ENCODE data around the gene PPP1R3F. TPM values are rescaled to one million over a fixed set of nuclear protein-coding genes. Genes with fewer than 3 reads are reported as not detected.

The PPP1R3F gene
- total and polyA plus RNA-seq, 9 of the 15 experiments (the other 6 are each of a cell fraction or from before 2014, with no cell fraction given): 0.03 to 0.91 (median 0.43) TPM; not detected in 1

DNA sequence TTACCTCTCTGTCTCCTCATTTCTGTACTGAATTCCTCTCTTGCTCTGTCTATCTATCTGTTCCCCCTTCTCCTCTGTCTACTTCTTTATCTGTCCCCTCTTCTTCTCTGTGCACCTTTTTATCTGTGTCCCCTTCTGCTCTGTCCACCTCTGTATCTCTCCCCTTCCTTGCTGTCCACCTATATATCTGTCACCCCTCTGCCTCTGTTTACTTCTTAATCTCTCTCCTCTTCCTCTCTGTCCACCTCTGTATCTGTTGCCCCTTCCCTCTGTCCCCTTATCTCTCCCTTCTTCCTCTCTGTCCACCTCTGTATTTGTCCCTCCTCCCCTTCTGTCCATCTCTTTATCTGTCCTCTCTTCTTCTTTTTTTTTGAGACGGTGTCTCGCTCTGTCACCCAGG is 25.4 kb upstream of the PPP1R3F start (continued):
- TF ChIP-seq, protein P1, sequence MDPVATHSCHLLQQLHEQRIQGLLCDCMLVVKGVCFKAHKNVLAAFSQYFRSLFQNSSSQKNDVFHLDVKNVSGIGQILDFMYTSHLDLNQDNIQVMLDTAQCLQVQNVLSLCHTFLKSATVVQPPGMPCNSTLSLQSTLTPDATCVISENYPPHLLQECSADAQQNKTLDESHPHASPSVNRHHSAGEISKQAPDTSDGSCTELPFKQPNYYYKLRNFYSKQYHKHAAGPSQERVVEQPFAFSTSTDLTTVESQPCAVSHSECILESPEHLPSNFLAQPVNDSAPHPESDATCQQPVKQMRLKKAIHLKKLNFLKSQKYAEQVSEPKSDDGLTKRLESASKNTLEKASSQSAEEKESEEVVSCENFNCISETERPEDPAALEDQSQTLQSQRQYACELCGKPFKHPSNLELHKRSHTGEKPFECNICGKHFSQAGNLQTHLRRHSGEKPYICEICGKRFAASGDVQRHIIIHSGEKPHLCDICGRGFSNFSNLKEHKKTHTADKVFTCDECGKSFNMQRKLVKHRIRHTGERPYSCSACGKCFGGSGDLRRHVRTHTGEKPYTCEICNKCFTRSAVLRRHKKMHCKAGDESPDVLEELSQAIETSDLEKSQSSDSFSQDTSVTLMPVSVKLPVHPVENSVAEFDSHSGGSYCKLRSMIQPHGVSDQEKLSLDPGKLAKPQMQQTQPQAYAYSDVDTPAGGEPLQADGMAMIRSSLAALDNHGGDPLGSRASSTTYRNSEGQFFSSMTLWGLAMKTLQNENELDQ (CRISPR knock-in tag; IDR thresholded peaks at IDR 0.05; ENCODE audit: borderline replicate concordance): no peak
- TF ChIP-seq ILF3 (IDR thresholded peaks at IDR 0.05; ENCODE audit: borderline replicate concordance) (no peak), GTF2A2 (tag; IDR thresholded peaks at IDR 0.05) (no peak), MTA3 (IDR thresholded peaks at IDR 0.05; ENCODE audit: borderline replicate concordance) (0 out of 2 replicates have a peak, but pooled peaks have one; percentile 44), ZFP36 (IDR thresholded peaks at IDR 0.05; ENCODE audit: low read depth, low read length, partially characterized antibody) (no peak), ZNF263 (CRISPR knock-in tag; IDR thresholded peaks at IDR 0.05; ENCODE audit: borderline replicate concordance) (peak; percentile 61; the same call in 1 of the 2 replicates), FUS (optimal IDR thresholded peaks at IDR 0.05; ENCODE audit: low read depth, low read length) (no peak), ZNF224 (CRISPR knock-in tag; IDR thresholded peaks at IDR 0.05) (no peak), SMARCA4 (IDR thresholded peaks at IDR 0.05) (peak; percentile 99), NELFE (IDR thresholded peaks at IDR 0.05; ENCODE audit: insufficient read depth, insufficient read length) (no peak), HMGN3 (IDR thresholded peaks at IDR 0.05; ENCODE audit: borderline replicate concordance, extremely low read depth, insufficient read length, low read depth, low read length) (no peak), POLR2AphosphoS5 (IDR thresholded peaks at IDR 0.05; ENCODE audit: control insufficient read depth, insufficient read depth, low read depth, low read length) (peak; percentile 44; the same call in 1 of the 2 replicates), KLF16 (IDR thresholded peaks at IDR 0.05) (peak; percentile 75; the same call in 1 of the 2 replicates), ESRRB (CRISPR knock-in tag; IDR thresholded peaks at IDR 0.05; ENCODE audit: borderline replicate concordance) (no peak), KDM1A (IDR thresholded peaks at IDR 0.05) (peak; percentile 89 to 90), ZNF785 (CRISPR knock-in tag; IDR thresholded peaks at IDR 0.05) (no peak), TEAD2 (tag; IDR thresholded peaks at IDR 0.05) (no peak), ZNF133 (CRISPR knock-in tag; IDR thresholded peaks at IDR 0.05) (no peak), ZNF143 (CRISPR knock-in tag; IDR thresholded peaks at IDR 0.05) (no peak), MAFK (IDR thresholded peaks at IDR 0.05; ENCODE audit: low read length) (no peak), MECOM (CRISPR knock-in tag; IDR thresholded peaks at IDR 0.05) (peak; percentile 97), SAFB2 (IDR thresholded peaks at IDR 0.05; ENCODE audit: borderline replicate concordance, low read depth, low read length, severe bottlenecking) (no peak), DDX20 (tag; IDR thresholded peaks at IDR 0.05; ENCODE audit: low read depth) (no peak)
- TF ChIP-seq, protein P2, sequence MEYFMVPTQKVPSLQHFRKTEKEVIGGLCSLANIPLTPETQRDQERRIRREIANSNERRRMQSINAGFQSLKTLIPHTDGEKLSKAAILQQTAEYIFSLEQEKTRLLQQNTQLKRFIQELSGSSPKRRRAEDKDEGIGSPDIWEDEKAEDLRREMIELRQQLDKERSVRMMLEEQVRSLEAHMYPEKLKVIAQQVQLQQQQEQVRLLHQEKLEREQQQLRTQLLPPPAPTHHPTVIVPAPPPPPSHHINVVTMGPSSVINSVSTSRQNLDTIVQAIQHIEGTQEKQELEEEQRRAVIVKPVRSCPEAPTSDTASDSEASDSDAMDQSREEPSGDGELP (CRISPR knock-in tag; IDR thresholded peaks at IDR 0.05; ENCODE audit: borderline replicate concordance): no peak
- TF ChIP-seq, protein P3, sequence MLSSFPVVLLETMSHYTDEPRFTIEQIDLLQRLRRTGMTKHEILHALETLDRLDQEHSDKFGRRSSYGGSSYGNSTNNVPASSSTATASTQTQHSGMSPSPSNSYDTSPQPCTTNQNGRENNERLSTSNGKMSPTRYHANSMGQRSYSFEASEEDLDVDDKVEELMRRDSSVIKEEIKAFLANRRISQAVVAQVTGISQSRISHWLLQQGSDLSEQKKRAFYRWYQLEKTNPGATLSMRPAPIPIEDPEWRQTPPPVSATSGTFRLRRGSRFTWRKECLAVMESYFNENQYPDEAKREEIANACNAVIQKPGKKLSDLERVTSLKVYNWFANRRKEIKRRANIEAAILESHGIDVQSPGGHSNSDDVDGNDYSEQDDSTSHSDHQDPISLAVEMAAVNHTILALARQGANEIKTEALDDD (IDR thresholded peaks at IDR 0.05): no peak

All from K562 (cell line).